Ishikawa (cell line): ENCODE results near the gene CCIN.

Experiments
- CEBPB ChIP-seq: IDR thresholded peaks from 2 replicates; pipeline ENCODE4 v1.6.1; 2012
- CREB1 ChIP-seq: IDR thresholded peaks from 2 replicates; pipeline ENCODE4 v1.6.1; 2012; ENCODE audit warnings: low read depth
- EGR1 ChIP-seq: IDR thresholded peaks from 2 replicates; pipeline ENCODE4 v1.6.1; 2012
- EP300 ChIP-seq: IDR thresholded peaks from 2 replicates; pipeline ENCODE4 v1.6.1; 2012; ENCODE audit warnings: borderline replicate concordance
- FOXM1 ChIP-seq: IDR thresholded peaks from 2 replicates; pipeline ENCODE4 v1.6.1; 2012; ENCODE audit warnings: low read depth, borderline replicate concordance
- REST ChIP-seq: IDR thresholded peaks from 2 replicates; pipeline ENCODE4 v1.6.1; 2012; ENCODE audit warnings: low read depth, mild to moderate bottlenecking
- TAF1 ChIP-seq: IDR thresholded peaks from 2 replicates; pipeline ENCODE4 v1.6.1; 2012; ENCODE audit warnings: low read depth, mild to moderate bottlenecking
- TCF12 ChIP-seq: IDR thresholded peaks from 2 replicates; pipeline ENCODE4 v1.6.1; 2012; ENCODE audit warnings: low read depth
- TEAD4 ChIP-seq: IDR thresholded peaks from 2 replicates; pipeline ENCODE4 v1.6.1; 2012
- USF1 ChIP-seq: IDR thresholded peaks from 2 replicates; pipeline ENCODE4 v1.6.1; 2012
- ZBTB7A ChIP-seq: IDR thresholded peaks from 2 replicates; pipeline ENCODE4 v1.6.1; 2012; ENCODE audit warnings: low read depth

Gene CCIN

GRCh38 chr9:36218411-36218901, 49.3 kb downstream of the CCIN start:
- TF ChIP-seq CREB1: no peak
- TF ChIP-seq TEAD4: no peak
- TF ChIP-seq REST: no peak
- TF ChIP-seq ZBTB7A: no peak
- TF ChIP-seq TAF1: no peak
- TF ChIP-seq TCF12: no peak
- no peak for TF ChIP-seq EP300
- no peak for TF ChIP-seq FOXM1
- TF ChIP-seq EGR1: no peak
- TF ChIP-seq USF1: no peak
- no peak for TF ChIP-seq CEBPB
